Stimulated activated naive CD4-positive, alpha-beta T cell treated with Interleukin-2 at 50 U/mL for 16 hours (primary cell): Measurements from ENCODE around the gene GRID1.
A peak's percentile ranks its signal among the peaks of the same experiment; 100 is the strongest.
"Not testable (repeated sequence)": the region's sequence is repeated elsewhere in the genome, so short reads cannot be mapped to it uniquely, and the experiment has no call there.

ENCODE experiments used
- DNase-seq: peaks from one replicate; lab custom pipeline; 2025; lab: John Stamatoyannopoulos, UW

The GRID1 gene

DNA sequence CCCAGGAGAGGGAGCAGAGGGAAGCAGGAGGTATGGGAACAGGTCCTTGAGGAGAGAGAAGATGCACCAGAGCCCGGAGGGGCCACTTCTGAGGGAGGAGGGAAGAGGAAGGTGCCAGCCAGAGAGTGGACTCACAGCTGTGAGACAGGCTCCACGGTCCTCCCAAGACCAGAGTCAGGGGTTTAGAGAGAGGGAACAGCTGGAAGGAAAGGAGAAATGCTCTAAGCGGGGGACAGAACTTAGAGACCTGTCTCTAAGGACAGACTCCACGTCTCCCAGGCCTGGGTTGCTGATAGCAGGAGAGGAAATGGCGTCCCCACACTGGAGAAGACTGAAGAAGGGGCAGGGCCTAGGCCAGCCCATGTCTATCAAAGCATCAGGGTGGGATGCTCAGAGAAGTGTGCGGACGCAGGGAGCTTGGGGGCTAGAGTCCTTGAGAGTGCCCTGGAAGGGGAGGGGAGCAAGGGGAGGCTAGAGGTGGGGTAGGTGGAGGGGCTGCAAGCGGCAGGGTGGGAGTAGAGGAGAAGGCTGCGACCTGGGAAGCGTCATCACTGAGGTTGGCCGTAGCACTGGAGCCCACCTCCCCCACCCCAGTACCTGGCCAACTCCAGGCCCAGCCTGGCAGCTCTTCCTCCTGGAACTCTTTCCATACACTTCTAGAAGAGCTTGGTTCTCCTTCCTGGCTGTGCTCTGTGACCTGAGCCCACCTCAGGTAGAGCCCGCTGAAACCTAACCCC lies 25.6 kb upstream of the GRID1 start:
- DNase-seq: no peak

DNA sequence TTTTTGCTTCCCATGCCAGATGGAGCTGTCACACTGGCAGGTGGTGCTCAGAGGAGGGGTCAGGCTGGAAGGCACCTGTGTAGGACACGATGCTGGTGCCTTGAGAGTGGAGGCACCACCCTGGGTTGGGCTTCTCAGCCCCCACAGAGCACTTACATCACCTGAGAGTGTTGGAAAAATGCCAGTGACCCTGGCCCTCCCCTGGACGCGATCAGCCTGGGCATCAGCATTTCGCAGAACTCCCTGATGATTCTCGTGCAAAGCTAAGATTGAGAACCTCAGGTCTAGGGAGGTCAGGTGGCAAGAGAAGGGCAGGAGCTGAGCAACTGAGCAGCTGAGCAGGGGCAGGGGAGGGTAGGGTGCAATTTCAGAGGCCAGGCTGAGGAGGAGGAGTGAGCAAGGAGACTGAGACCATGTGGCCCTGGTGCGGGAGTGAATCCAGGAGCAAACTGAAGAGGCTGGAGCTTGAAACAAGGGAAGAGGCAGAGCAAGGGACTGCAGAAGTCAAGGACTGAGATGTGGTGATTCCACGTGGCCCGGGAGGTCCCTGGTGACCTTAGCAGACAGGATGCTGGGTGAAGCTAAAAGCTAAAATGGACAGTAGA lies 24.7 kb upstream of the GRID1 start:
- no peak for DNase-seq

DNA sequence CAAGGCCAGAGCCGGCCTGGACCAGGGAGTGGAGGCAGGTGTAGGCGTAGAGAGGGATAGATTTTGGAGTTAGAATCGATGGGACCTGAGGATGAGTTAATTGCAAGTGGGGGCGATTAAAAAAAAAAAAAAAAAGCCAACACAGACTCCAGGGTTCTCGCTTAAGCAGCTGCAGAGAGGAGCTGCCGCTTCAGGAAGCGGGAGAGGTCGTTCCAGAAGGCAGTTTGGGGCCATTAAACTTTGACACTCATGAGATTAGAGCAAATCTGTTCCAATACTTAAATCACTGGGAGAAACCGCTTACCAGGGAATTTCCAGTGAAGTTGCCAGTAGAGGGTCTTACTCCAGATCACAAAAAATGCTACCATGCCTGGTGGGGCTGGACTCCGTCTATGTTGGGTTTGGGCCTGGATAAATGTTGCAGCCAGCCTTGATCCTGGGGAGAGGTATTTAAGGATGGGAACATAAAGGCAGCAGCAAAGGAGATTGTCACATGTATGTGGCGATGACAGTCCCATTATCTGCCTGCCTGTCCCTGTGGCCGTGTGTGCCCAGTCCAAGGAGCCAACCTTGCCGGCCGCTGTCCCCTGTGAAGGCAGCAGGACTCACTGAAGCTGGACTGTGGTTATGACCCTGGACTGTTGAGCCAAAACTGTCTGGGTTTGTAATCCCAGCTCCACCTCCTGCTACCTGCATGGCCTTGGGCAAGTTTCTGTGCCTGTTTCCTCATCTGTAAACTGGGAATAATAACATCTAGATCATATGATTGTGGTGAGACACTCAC lies 23.9 kb upstream of the GRID1 start:
- no peak for DNase-seq

DNA sequence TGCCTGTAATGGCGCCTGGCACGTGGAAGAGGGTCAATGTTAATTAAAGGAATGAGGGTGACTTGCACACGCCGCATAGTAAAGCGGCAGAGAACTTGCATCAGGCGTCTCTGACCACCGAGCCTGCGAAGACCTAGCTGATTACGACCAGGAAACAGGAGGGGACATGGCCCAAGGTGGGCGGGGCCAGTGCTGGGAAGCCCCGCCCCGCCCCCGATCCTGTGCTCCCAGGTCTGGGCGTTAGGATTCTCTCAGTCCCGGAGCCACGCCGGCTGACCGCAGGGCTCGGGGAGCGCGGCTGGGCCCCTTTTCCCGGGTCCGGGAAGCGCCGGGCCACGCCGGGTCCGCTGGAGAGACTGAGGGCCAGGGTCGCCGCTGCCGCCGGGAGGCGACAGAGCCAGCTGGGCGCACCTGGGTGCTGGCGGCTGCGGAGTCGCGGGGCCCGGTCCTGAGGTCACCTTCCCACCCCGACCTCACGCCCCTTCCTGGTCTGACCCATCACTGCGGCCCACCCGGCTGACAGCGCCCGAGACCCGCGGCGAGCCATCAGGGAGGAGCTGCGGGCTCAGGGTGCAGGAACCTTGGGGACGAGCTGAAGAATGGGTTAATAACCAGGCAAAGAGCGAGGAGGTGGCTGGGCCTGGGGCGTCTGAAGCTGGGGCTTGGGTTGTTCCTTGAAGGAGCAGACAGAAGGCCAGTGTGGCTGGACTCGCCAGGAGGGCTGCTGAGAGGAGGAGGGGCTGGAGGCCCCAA lies 23.0 kb upstream of the GRID1 start:
- no peak for DNase-seq

DNA sequence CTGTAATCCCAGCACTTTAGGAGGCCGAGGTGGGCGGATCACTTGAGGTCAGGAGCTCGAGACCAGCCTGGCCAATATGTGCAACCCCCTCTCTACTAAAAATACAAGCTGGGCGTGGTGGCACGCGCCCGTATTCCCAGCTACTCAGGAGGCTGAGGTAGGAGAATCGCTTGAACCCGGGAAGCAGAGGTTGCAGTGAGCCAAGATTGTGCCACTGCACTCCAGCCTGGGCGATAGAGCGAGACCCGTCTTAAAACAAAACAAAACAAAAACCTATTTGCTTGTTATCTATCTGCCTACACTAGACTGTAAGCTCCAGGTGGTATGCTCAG lies 22.5 kb upstream of the GRID1 start:
- not testable (repeated sequence) for DNase-seq

DNA sequence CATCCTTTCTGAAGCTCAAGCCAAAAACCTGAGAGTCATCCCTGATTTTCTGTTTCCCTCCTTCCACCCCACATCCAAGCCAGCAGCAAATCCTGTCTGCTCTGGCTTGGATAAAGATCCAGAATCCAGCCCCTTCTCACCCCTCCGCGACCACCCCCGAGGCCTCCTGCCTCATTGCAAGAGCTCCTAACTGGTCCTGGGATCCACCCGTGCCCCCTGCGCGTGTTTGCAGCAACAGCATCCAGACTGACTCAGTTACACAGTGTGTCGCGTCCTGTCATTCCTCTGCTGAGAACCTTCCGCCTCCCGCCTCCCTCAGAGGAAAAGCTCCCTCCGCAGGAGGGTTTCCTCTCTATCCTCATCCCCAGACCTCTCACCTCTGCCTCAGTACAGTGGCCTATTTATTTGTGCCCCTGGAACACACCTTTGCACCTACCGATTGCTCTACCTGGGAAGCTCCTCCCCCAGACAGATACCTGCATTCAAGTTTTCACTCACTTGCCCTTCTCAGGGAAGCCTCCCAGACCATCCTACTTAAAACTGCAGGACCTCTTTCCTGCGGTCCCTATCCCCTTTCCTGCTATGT lies 21.6 kb upstream of the GRID1 start:
- no peak for DNase-seq

DNA sequence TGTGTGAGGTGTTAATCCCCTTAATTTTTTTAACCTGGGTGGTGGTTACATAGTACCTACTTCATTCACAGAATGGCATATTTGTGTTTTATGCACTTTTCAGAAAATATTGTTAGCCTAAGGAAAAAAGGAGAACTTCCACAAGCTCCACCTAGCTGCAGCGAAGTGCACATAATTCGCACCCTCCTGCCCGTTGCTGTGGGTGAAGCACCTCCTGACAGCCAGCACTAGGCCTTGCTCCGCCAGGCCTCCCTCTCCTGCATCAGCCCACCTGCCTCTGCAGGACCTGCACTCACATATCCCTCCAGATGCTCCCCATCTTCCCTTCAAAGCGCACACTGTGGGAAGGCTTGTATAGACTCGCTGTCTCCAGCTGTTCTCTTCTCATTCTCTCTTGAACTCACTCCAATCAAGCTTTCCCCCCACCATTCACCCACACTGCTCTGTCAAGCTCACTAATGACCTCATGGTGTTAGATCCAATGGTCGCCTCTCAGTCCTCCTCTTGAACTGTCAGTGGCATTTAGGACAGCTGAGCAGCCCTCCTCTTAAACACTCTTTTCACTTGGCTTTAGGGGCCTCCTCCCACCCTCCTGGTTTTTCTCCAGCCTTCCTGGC lies 20.7 kb upstream of the GRID1 start:
- DNase-seq: no peak

DNA sequence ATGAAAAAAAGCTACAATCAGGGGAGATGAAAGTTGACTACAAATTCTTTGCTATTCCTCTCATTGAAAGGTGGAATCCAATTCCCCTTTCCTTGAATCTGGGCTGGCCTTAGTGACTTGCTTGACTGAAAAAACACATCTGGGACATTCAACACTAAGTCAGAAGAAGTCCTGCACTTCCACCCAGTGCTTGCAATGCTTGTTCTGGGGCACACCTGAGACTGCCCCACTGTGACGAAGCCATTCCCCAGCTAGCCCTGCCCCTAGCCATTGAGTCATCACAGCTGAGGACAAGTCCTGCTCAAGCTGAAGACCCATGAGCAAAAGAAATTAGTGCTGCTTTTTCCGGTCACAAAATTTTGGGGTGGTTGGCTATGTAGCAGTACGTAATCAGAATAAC lies 19.2 kb upstream of the GRID1 start:
- DNase-seq: no peak

DNA sequence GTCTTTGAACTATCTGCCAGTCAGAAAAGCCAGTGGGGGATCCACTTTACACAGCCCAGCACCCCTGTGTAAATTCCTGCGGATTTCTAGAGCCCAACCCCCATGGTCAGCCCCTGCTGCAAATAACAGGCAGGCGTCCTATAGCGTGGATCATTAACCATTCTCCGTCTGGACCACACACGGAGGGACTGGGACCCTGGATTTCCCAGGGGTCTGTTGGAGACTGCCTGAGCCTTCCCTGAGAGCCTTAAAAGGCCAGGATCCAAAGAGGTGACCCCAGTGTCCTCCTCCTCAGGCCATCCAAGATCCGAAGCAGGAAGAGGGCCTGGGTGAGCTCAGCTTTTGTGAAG lies 11.2 kb upstream of the GRID1 start:
- no peak for DNase-seq

DNA sequence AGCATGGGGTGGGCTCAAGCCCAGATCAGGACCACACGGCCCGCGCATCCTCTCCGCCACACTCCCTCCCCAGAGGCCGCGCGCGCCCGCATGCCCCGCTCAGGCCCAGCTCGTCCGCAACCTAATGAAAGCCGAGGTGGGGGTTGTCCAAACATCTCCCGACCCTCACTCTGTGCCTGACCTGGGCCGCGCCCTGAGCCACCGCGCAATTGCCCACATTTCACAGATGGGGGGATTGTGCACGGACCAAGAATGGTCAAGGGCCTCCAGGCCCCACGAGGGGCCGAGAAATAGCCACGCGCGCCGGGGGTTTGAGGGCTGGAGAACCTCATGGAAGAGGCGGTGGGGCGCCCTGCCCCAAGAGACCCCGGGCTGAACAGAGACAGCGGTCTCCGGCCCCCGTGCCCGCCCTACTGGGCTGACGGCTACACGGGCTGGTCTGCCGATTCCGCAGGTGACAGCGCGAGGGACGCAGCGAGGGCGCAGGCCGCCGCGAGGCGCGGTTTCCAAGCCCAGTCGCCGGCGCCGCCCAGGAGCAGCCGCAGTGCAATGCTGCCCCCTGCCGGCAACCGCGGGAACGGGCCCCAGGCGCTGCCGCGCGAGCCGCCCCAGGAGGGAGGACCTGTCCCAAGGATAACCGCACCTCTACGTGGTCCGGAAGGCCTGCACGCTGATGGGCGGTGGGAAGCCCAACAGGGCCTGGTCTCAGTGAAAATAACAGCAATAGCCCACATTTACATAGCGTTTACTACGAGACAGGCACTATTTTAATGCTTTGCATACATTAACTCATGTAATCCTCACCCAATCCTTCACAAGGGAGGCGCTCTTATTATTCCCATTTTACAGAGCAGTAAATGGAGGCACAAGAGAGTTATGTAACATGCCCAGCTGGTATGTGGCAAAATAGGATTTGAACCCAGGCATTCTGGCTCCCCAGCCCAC lies 10.5 kb upstream of the GRID1 start:
- DNase-seq: peak; percentile 67

DNA sequence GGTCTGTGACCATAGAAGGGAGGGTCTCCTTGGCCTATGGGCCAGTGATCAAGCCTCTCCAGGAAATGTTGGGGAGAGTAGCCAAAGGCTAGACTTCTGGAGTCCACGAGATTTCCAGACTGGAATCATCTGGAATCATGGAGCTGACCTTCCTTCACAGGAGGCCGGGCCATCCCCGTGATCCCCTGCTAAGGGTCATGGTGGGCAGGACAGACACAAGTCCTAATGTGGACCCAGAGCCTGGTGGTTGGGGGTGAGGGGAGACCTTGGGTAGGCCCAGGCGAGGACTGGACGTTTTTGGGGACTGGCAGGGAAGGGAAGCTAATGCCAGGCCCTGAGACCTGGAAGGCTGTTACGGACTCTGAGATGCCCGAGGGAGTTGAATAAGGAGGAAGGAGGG lies 9.8 kb upstream of the GRID1 start:
- DNase-seq: no peak

DNA sequence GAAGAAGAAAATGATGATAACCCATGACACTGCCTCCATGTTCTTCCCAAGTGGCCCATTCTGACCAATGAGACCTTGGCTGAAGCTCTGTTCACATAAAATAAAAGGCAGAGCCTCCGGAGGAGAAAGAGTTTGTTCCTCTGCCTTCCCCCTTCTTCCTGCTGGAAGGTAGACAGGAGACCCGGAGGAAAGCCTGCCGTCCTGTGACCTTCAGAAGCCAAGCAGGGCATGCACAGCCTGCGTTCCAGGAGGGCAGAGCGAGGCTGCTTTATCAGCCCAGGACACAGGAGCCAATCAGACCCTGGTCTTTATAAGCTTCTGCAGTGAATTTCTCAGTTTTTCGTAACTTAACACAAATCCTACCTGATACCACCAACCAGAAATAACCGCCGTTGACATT lies 8.6 kb upstream of the GRID1 start:
- DNase-seq: no peak

DNA sequence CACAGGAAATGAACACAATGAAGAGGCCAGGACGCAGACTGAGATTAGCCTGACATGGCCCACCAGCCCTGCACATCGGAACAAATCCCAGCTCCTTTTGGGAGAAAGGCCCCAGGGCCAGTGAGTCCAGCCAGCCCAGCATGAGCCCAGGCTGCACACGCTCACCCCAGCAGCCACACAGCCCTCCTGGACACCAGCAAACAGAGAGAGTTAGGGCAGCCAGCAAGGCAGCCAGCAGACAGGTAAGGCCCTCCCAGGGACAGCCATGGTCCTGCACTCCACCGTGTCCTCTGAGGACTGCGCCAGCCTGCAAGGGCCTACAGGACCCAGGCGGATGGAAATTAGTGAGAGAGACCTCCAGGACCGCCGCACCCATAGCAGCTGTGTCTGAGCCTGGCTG lies 8.1 kb upstream of the GRID1 start:
- no peak for DNase-seq

DNA sequence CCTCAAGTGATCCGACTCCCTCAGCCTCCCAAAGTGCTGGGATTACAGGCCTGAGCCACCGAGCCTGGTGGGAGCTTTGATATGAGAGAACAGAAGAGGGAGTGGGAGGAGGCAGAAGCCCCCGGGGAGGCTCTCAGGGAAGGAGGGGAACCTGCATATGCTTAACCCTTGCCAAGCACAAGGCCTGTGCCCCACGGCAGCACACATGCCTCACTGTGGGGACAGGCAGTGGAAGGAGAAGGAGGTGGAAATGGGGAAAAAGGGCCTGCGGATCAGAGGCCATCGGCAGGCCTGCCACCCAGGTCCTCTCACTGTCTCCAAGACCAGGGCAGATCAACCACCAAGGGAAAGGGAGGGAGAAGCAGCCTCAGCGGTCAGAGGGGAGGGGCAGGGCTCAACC lies 7.2 kb upstream of the GRID1 start:
- no peak for DNase-seq

DNA sequence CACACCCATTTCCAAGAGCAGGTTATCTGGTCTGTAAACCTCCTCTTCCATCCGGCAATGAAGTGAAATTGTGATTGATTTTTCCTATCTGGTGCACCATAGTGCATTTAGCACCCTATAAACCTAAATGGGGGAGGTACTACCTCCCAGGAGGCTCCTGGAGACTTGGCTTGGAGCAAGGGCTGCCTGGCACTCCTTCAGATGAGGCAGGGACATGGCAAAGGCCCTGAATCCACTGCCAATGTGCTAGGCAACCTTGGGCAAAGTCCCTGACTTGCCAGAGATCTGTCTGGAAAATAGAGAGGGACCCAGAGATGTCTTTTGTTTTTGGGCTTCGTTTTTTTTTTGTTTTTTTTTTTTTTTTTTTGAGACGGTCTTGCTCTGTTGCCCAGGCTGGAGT lies 6.7 kb upstream of the GRID1 start:
- DNase-seq: no peak

DNA sequence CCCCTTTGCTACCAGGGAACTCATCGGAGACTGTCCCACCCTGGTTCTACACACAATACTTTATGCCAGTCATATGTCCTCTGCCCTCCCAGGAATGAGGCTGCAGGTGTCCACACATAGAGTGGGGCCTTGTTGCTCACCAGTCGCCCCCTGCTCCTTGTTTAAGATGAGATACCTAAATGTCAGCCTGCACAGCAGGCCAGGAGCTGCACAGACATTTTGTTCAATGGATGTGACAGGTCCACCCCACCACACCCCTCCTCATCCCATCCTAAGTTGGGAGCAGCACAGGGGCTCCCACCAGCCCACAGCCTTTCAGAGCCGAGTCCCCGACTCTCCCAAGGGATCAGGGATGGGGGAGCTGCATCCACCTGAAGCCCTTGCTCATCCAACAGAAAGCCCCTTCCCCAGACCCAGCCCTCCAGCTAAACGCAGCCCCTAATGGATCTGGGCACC lies 6.2 kb upstream of the GRID1 start:
- no peak for DNase-seq

DNA sequence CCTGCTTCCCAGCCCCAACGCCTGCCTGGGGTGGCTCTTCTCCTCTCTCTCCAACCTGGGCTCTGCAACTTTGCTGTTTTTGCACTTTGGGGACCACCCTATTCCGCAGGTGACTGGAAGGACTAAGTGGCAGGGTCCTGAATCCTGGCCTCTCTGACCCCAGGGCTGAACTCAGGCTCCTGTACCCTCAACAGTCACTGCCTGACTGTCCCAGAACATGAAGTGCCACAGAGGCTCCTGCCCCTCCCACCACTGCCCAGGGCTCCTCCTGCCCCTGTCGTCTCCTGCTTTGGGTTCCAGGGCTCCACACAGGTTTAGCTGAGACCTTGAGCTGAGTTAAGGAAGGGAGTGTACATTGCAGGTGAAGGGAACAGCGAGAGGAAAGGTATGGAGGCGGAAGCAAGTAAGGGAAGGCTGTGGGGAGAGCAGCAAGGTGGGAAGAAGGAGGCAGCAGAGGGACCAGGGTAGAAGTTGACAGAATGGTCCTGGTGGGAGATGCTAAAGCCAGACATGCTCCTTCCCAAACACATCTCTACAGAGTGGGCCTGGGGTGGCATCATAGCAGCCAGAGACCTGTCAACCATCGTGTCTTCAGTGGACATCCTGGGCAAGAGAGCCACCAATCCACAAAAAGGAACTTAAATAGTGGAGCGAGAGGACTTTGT lies 5.7 kb upstream of the GRID1 start:
- DNase-seq: no peak

DNA sequence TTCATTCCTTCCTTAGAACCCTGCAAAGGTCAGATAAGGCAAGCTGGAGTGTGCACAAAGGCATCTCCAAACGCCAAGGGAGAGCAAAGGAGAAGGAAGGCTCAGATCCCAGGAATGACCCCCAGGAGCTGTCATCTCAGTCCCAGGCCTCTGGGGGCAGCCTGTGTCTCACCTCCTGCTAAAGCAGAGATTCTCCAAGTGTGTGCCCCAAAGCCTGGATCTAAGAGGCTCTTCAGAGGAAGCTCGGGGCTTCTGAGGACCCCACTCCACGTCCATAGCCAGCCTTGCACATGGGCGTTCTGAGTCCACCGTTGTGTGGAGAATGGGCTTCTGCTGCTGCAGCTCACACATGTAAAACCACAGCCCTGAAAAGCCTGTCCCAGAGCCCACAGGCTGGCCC lies 5.1 kb upstream of the GRID1 start:
- no peak for DNase-seq

DNA sequence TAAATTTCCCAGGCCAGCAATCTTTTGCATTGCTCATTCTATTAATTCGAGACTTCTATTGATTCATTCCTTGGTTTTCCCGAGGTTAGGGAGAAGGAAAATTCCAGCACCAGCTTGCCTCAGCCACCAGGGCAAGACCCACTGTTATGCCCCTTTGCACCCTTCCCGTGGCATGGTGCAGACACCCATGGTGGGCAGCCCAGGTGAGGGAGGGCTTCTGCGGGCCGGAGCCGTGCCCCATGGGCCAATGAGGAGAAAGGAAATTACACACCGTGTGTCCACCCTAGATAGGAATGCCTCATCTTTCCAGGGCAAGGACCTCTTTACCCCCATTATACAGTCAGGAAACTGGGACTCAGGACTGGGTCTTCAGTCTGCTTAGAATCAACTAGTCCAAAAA lies 4.5 kb upstream of the GRID1 start:
- DNase-seq: no peak

DNA sequence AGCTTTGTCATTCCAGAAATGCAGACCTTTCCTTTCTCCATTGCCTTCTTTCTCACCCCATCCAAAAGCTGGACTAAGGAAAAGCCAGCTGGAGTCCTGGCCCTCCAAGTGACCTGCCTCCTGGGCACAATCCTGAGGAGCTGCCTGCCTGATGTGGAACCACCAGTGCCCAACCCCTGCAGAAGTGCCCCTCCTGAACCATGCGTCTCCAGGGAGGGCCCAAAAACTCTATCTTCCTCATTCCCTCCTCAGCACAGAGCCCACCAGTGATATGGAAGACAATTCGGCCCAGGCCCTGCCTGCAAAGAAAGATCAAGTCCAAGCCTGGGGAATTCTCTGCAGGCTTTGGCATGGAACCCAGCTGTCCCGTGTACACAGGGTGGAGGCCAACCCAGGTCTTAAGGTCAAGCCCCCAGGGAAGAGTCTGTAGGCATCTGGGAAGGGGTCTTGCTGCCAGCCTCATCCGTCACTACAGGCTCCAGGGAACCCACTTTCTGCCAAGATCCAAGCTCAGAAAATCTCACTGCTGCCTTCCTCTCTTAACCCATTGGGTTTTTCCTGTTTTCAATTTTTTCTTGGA lies 3.5 kb upstream of the GRID1 start:
- no peak for DNase-seq
